ENCODE results near the gene SLC34A3.

Gene SLC34A3

GRCh38 chr9:137270929-137271695 lies 40.4 kb downstream of the SLC34A3 start:
- H3K4me3 ChIP-seq (ENCODE audit: low read length), result no peak overlapping the region
- DNase-seq (ENCODE audit: low read depth), result no peak
- TF ChIP-seq CTCF (IDR thresholded peaks at IDR 0.05; ENCODE audit: insufficient read depth, low read depth, low read length, missing control alignments), result no peak

- no peak for DNase-seq (ENCODE audit: low read depth)
- no peak overlapping the region for H3K4me3 ChIP-seq (ENCODE audit: low read length)
- TF ChIP-seq CTCF (IDR thresholded peaks at IDR 0.05; ENCODE audit: insufficient read depth, low read depth, low read length, missing control alignments), result no peak
Observed at GRCh38 chr9:137271696-137272076, 41.0 kb downstream of the SLC34A3 start.

GRCh38 chr9:137272241-137273094 lies 41.8 kb downstream of the SLC34A3 start:
- no peak overlapping the region for H3K4me3 ChIP-seq (ENCODE audit: low read length)
- TF ChIP-seq CTCF (IDR thresholded peaks at IDR 0.05; ENCODE audit: insufficient read depth, low read depth, low read length, missing control alignments), result no peak
- no peak for DNase-seq (ENCODE audit: low read depth)

GRCh38 chr9:137273095-137273490 lies 42.4 kb downstream of the SLC34A3 start:
- no peak for TF ChIP-seq CTCF (IDR thresholded peaks at IDR 0.05; ENCODE audit: insufficient read depth, low read depth, low read length, missing control alignments)
- no peak overlapping the region for H3K4me3 ChIP-seq (ENCODE audit: low read length)
- no peak for DNase-seq (ENCODE audit: low read depth)

GRCh38 chr9:137273611-137274320 lies 43.1 kb downstream of the SLC34A3 start:
- no peak for TF ChIP-seq CTCF (IDR thresholded peaks at IDR 0.05; ENCODE audit: insufficient read depth, low read depth, low read length, missing control alignments)
- DNase-seq (ENCODE audit: low read depth), result peak; percentile 84
- H3K4me3 ChIP-seq (ENCODE audit: low read length), result no peak overlapping the region

GRCh38 chr9:137275203-137275587 lies 44.5 kb downstream of the SLC34A3 start:
- no peak for DNase-seq (ENCODE audit: low read depth)
- no peak overlapping the region for H3K4me3 ChIP-seq (ENCODE audit: low read length)
- TF ChIP-seq CTCF (IDR thresholded peaks at IDR 0.05; ENCODE audit: insufficient read depth, low read depth, low read length, missing control alignments), result no peak
